SK-N-SH treated with all-trans-retinoic acid at 6 μM for 48 hours (cell line): ENCODE results near the gene GOLGA1.

Experiments used
- CREB5 ChIP-seq: fragments of 250-450 bp; sonication (Bioruptor Pico); IDR thresholded peaks from 2 replicates; pipeline ENCODE4 v1.5.1; 2020; ENCODE audit warnings: low read depth, mild to moderate bottlenecking, moderate library complexity
- CSRNP3 ChIP-seq: fragments of 250-450 bp; sonication (Bioruptor Pico); IDR thresholded peaks from 2 replicates; pipeline ENCODE4 v1.5.1; 2021; ENCODE audit warnings: mild to moderate bottlenecking, moderate library complexity
- PATZ1 ChIP-seq: fragments of 250-450 bp; sonication (Bioruptor Pico); IDR thresholded peaks from 2 replicates; pipeline ENCODE4 v1.8.0; 2020; ENCODE audit warnings: mild to moderate bottlenecking, moderate library complexity, borderline replicate concordance
- ZNF8 ChIP-seq: fragments of 450-650 bp; formaldehyde crosslinking; IDR thresholded peaks from 2 replicates; pipeline ENCODE4 v1.5.0; 2020; ENCODE audit warnings: mild to moderate bottlenecking, moderate library complexity

- TF ChIP-seq PATZ1 (CRISPR knock-in tag) = no peak
- TF ChIP-seq ZNF8 (CRISPR knock-in tag) = no peak
- no peak for TF ChIP-seq CREB5 (CRISPR knock-in tag)
- no peak for TF ChIP-seq CSRNP3 (CRISPR knock-in tag)
Observed at GRCh38 chr9:124972241-124972770, 31.4 kb upstream of the GOLGA1 start.
